Nephron progenitor cell (in vitro differentiated cells): ENCODE measurements around the gene PPT1.

Experiments
- DNase-seq: peaks from one replicate; pipeline ENCODE4 v3.0.0; 2021
- H3K27ac Mint-ChIP-seq: 2 replicates; pipeline ENCODE4 v1.8.0; 2021; ENCODE audit warnings: mild to moderate bottlenecking, moderate library complexity, mixed read lengths
- H3K27me3 Mint-ChIP-seq: 2 replicates; pipeline ENCODE4 v1.8.0; 2021; ENCODE audit warnings: mild to moderate bottlenecking, low read depth, mixed read lengths; ENCODE audit not compliant: poor library complexity
- H3K36me3 Mint-ChIP-seq: 2 replicates; pipeline ENCODE4 v1.8.0; 2021; ENCODE audit warnings: low read depth, mixed read lengths
- H3K4me1 Mint-ChIP-seq: 2 replicates; pipeline ENCODE4 v1.8.0; 2021; ENCODE audit warnings: mixed read lengths
- H3K4me3 Mint-ChIP-seq: 2 replicates; pipeline ENCODE4 v1.8.0; 2021; ENCODE audit warnings: mild to moderate bottlenecking, moderate library complexity, mixed read lengths
- H3K9me3 Mint-ChIP-seq: 2 replicates; pipeline ENCODE4 v1.8.0; 2021; ENCODE audit warnings: mild to moderate bottlenecking, moderate library complexity, mixed read lengths
- CTCF ChIP-seq: fragments of 200-600 bp; sonication (generic); IDR thresholded peaks from 2 replicates; pipeline ENCODE4 v1.5.0; 2021; ENCODE audit warnings: antibody characterized with exemption

The PPT1 gene

GRCh38 chr1:40114400-40114799, 17.3 kb upstream of the PPT1 start:
- H3K4me1 Mint-ChIP-seq: no peaks in the 10 kb centered on the region
- no peak overlapping the region for H3K4me3 Mint-ChIP-seq
- no peak for TF ChIP-seq CTCF
- H3K27me3 Mint-ChIP-seq: peaks cover 77% of the 10 kb centered on the region
- DNase-seq: no peak
- H3K9me3 Mint-ChIP-seq: peaks cover 28% of the 10 kb centered on the region
- H3K36me3 Mint-ChIP-seq: no peaks in the 10 kb centered on the region
- H3K27ac Mint-ChIP-seq: no peak overlapping the region

DNA sequence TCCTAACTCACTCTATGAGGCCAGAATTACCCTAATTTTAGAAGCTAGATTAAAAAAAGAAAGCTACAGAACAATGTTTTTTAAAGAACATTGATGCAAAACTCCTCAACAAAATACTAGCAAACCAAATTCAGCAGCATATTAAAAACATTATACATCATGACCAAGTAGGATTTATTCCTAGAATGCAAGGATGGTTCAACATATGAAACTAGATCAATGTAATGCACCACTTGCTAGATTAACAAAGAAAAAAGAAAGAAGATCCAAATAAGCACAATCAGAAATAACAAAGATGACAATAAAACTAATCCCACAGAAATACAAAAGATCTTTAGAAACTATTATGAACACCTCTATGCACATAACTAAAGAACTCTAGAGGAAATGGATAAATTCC, 13.3 kb upstream of the PPT1 start:
- no peak overlapping the region for H3K4me3 Mint-ChIP-seq
- H3K27me3 Mint-ChIP-seq: peaks cover 61% of the 10 kb centered on the region
- no peaks in the 10 kb centered on the region for H3K4me1 Mint-ChIP-seq
- no peaks in the 10 kb centered on the region for H3K36me3 Mint-ChIP-seq
- DNase-seq: no peak
- no peak for TF ChIP-seq CTCF
- no peak overlapping the region for H3K27ac Mint-ChIP-seq
- peaks cover 35% of the 10 kb centered on the region for H3K9me3 Mint-ChIP-seq

DNA sequence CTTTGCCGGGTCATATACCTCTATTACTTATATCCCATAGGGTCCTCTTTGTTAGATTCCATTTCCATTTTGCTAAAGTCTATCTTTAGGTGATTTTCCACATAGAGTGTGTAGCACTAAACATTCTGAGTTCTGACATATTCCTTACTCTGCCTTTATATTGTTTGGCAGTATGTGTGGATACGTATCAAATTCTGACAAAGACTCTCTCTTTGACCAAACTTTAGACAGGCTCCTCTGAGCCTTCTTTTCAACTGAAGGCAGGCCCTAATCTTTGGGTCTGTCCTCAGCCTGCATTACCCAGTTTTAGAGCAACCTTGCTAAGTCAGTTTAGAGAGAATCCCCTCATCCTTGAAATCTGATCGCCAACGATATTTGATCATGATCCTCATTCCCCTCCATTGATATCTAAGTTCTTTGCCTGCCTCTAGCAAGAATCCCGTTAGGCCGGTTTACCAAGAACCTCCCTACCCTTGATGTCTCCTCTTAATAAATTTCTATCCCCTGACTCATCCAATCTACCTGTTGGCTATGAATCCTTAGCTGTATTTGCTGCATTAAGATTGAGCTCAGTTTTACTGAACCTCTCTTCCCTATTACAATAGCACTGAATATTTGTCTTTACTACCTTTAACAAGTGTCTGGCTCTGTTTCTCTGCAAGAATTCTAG, 10.4 kb upstream of the PPT1 start:
- Mint-ChIP-seq H3K27me3 (peaks cover 42% of the 10 kb centered on the region), H3K4me3 (no peak overlapping the region), H3K36me3 (no peaks in the 10 kb centered on the region), H3K9me3 (peaks cover 45% of the 10 kb centered on the region), H3K4me1 (no peaks in the 10 kb centered on the region), H3K27ac (no peak overlapping the region)
- no peak for TF ChIP-seq CTCF
- no peak for DNase-seq

- Mint-ChIP-seq H3K4me1 (no peaks in the 10 kb centered on the region), H3K4me3 (no peak overlapping the region), H3K27me3 (peaks cover 41% of the 10 kb centered on the region), H3K36me3 (no peaks in the 10 kb centered on the region), H3K27ac (no peak overlapping the region), H3K9me3 (peaks cover 30% of the 10 kb centered on the region)
- no peak for DNase-seq
- no peak for TF ChIP-seq CTCF
Measured at GRCh38 chr1:40105028-40105427, 8.0 kb upstream of the PPT1 start.

DNA sequence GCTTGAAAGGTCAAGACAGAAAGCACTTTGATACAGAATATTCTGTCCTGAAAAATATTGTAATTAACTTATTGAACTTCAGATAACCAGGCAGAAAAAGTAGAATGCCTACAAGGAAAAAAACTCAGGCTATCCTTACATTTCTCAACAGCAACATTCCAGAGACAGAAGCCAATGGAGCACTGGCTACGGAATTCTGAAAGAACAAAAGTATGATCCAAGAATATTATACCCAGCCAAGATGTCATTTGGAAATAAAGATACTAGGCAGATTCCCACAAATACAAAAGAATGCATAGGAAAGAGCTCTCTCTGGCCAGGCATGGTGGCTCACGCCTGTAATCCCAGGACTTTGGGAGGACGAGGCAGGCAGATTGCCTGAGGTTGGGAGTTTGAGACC, 5.8 kb upstream of the PPT1 start:
- no peaks in the 10 kb centered on the region for H3K36me3 Mint-ChIP-seq
- no peak overlapping the region for H3K27ac Mint-ChIP-seq
- no peaks in the 10 kb centered on the region for H3K4me1 Mint-ChIP-seq
- peaks cover 33% of the 10 kb centered on the region for H3K27me3 Mint-ChIP-seq
- H3K4me3 Mint-ChIP-seq: no peak overlapping the region
- H3K9me3 Mint-ChIP-seq: peaks cover 18% of the 10 kb centered on the region
- TF ChIP-seq CTCF: no peak
- no peak for DNase-seq

GRCh38 chr1:40102038-40102437, 5.0 kb upstream of the PPT1 start:
- Mint-ChIP-seq H3K9me3 (peaks cover 18% of the 10 kb centered on the region), H3K27me3 (peaks cover 35% of the 10 kb centered on the region)
- no peak for TF ChIP-seq CTCF

More at GRCh38 chr1:40102038-40102437, 5.0 kb upstream of the PPT1 start:
- Mint-ChIP-seq H3K36me3 (no peaks in the 10 kb centered on the region), H3K4me1 (peaks cover 8% of the 10 kb centered on the region), H3K27ac (no peak overlapping the region), H3K4me3 (no peak overlapping the region)
- DNase-seq: no peak
